GM10266 (cell line): Measurements from ENCODE around the gene CDK11B.
"Not testable (repeated sequence)": the region's sequence is repeated elsewhere in the genome, so short reads cannot be mapped to it uniquely, and the experiment has no call there.

Source experiments
- DNase-seq: peaks from one replicate; pipeline ENCODE4 v3.0.0; 2012; ENCODE audit errors: extremely low spot score
- TF ChIP-seq, protein P1 (sequence below): IDR thresholded peaks from 2 replicates; pipeline ENCODE4 v1.5.1; 2012; ENCODE audit warnings: mild to moderate bottlenecking, low read depth; ENCODE audit not compliant: control insufficient read depth, insufficient read depth; ENCODE audit errors: missing control alignments

The CDK11B gene

DNA sequence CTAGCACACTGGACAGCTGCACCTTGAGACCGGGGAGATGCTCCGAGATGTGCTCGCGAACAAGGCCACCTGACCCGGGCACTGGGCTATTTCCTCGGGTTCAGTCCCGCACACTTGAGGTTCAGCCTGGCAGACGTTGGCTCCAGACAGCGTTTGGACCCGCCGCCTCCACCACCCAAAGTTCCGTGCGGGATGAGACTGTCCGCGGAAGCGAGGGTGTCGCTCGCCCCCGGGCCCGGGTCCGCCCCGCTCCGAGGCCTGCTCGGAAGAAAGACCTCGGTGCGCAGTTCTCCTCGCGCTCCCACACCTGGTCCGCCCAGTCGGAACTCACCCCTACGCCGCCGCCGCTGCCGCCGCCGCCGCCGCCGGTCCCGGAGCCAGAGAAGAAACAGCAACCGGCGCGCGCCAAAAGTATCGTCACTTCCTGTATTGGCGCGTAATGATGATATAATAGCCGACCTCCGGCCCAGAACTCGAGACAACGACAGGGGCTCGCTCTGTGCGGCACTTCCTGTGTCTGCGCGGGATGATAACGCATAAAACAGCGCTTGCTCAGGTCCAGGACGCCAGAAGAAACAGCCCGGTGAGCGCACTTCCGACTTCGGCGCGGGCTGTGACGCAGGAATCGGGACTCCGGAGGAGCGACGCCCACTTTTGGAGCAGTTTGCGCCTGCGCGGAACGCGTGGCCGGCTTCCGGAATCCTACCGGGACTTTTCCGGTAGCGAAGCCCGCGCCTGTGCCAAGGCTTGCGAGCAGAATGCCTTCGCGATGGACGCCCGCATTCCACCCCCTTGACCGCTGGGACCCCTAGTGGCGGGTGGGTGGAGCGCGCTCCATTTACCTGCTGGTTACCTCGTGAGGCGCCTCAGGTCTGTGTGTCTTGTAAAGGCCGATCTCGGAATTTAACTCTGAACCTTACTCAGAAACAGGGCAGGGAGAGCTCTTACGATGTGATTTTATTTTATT, at the start of gene CDK11B:
TSS of gene CDK11B (minus strand) at position 422 of the 967 bp plus-strand sequence. CDS start 1,519 bp downstream, outside the sequence.
- DNase-seq = peak; percentile 94

DNA sequence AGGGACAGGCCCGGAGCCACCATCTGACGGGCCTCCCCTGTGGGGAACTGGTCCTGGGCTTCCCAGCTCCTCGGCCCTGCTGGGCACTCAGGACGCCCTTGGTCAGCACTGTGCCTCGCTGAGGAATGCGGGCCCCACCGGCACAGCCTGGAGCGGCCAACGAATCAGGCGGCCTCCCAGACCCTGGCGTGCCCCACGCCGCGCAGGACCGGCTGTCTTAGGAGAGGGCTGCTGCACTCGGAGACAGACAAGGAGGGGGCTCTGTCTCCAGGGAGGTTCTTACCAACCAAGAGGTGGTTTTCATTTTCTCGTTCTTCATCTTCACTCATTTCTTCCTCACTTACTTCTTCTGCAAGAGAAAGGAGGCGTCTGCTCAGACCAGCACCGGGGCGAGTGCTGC, 49.1 kb upstream of the CDK11B start:
- DNase-seq = not testable (repeated sequence)

DNA sequence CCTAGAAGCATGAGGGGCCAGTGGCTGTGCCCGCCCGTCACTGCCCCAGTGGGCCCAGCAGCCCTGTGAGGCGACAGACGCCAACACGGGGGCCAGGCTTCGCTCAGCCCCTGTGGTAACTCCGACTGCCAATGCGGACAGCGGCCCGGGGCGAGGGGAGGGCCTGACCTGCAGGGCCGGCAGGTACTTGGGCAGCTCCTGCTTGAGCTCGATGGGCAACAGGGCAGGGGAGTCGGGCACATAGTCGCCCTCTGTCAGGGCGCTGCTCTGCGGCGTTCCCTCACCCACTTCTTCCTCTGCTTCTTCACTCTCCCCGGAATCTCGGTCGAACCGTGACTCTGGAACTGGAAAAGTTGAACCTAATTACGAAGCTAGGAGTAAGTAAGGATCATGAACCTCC, 48.4 kb upstream of the CDK11B start:
- DNase-seq = not testable (repeated sequence)

DNA sequence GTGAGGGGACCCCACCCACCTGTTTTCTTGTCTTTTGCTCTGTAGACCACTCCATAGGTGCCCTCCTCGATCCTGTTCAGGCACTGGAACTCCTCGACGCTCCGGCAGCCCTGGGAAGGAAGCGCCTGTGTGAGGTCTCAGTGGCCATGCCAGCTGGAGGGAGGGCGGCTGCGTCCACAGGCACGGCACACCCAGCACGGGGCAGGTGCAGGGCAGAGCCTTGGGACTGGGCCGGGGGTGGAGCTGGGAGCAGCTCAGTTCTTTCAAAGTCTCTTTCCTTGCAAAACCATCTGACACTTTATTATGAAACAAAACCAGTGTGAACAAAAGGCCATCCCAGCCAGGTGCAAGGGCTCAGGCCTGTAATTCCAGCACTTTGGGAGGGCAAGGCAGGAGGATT, 46.8 kb upstream of the CDK11B start:
- DNase-seq = not testable (repeated sequence)

DNA sequence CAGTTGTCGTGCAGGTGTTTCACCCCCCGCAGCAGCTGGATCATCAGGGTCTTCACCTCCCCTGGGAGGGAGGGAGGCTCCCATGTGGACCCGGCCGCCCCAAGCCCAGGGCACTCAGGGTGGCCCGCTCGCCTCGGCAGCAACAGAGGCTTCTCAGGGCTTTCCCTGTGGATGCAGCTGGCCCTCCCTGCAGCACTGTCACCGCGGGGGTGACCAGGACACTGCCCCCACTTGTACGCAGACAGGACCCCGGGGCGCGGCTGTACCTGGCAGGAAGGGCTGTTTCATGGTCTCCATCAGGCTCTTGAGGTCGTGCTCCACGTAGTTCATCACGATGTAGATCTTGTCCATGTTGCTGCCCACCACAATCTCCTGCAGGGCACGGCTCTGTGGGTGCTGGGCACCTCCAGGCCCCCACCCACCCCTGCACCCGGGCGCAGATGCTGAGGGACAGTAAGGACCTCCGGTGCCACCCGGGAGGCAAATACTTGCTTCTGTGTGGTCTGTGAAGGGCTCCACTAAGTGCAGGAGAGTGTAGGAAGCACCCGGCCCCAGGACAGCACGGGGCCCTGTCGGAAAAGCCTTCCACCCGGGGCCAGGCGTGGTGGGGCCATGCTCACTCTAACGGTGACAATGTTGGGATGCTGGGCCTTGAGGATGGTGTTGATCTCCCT, 45.6 kb upstream of the CDK11B start:
- DNase-seq = not testable (repeated sequence)

DNA sequence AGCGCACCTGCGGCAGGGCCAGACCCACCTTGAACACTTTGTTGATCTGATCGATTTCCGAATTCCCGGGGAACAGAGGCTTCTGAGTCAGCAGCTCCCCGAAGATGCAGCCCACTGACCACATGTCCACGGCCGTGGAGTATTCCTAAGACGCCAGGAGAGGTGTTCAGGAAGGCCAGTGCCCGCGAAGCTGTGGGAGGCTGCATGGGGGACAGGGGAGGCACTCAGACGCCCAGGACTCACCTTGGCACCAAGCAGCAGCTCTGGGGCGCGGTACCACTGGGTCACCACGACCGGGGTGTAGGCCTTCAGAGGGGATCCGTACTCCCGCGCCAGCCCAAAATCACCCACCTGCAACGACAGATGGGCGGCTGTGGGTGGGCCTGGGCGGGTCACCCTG, 45.0 kb upstream of the CDK11B start:
- TF ChIP-seq, protein P1, sequence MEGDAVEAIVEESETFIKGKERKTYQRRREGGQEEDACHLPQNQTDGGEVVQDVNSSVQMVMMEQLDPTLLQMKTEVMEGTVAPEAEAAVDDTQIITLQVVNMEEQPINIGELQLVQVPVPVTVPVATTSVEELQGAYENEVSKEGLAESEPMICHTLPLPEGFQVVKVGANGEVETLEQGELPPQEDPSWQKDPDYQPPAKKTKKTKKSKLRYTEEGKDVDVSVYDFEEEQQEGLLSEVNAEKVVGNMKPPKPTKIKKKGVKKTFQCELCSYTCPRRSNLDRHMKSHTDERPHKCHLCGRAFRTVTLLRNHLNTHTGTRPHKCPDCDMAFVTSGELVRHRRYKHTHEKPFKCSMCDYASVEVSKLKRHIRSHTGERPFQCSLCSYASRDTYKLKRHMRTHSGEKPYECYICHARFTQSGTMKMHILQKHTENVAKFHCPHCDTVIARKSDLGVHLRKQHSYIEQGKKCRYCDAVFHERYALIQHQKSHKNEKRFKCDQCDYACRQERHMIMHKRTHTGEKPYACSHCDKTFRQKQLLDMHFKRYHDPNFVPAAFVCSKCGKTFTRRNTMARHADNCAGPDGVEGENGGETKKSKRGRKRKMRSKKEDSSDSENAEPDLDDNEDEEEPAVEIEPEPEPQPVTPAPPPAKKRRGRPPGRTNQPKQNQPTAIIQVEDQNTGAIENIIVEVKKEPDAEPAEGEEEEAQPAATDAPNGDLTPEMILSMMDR = no peak
- no peak for DNase-seq

DNA sequence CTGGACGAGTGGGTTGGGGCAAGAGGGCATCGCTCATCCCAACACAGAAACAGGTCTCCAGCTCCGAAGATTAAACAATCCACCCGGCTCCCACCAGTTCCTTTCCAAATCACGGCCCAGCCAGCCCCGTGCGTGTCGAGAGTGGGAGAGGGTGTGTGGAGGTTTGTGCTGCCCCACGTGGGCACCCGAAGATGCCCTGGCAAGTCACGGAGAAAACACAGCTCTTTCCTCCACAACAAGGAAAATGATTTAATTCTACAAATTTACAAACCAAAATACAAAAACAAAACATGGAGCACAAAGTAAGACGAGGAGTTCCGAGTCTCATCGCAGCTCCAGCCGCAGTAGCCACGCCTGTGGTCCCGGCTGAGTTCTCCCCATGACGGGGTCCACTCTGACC, 43.7 kb upstream of the CDK11B start:
- not testable (repeated sequence) for DNase-seq

DNA sequence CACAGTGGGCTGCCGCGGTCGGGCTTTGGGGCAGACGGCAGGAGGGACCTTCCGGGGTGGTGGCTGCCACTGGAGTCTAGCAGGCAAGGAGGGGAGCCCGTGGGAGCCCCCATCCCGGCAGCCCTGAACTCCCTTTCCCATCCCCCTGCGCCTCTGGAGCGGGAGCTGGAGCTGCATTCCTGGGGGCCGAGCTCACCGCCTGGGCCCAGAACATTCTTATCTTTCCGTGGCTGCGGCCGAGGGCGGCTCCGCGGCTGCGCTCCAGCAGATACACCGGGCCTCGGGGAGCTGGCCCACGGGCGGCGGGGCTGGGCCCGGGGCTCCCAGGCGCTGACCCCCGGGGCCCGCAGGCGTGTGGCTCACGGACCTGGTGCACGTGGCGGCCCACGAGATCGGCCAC, 41.8 kb upstream of the CDK11B start:
- not testable (repeated sequence) for DNase-seq

DNA sequence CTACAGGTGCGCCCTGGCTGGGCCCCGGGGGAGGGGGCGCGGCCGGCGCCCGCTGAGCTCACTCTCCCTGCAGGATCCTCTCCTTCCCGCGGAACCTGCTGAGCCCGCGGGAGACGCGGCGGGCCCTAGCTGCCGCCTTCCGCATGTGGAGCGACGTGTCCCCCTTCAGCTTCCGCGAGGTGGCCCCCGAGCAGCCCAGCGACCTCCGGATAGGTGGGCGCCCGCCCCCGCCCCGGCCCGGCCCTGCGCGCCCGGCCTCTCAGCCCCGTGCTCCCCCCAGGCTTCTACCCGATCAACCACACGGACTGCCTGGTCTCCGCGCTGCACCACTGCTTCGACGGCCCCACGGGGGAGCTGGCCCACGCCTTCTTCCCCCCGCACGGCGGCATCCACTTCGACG, 41.3 kb upstream of the CDK11B start:
- not testable (repeated sequence) for DNase-seq

DNA sequence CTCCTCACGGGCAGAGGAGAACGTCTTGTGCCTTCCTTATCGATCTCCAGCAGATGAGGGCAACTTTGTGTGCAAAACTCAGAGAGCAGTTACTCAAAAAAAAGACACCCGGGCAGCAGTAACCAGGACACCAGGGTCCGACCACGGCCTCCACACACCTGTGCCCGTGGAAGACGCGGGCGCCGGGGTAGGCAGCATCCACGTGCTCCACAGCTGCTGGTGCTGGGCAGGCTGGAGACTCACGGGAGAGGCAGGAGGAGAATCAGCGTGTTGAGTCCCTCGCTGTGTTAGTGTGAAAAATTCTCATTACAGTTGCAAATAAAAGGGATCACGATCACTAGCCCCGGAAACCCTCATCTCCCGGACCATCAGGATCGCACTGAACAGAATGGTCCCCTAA, 40.3 kb upstream of the CDK11B start:
- not testable (repeated sequence) for DNase-seq

DNA sequence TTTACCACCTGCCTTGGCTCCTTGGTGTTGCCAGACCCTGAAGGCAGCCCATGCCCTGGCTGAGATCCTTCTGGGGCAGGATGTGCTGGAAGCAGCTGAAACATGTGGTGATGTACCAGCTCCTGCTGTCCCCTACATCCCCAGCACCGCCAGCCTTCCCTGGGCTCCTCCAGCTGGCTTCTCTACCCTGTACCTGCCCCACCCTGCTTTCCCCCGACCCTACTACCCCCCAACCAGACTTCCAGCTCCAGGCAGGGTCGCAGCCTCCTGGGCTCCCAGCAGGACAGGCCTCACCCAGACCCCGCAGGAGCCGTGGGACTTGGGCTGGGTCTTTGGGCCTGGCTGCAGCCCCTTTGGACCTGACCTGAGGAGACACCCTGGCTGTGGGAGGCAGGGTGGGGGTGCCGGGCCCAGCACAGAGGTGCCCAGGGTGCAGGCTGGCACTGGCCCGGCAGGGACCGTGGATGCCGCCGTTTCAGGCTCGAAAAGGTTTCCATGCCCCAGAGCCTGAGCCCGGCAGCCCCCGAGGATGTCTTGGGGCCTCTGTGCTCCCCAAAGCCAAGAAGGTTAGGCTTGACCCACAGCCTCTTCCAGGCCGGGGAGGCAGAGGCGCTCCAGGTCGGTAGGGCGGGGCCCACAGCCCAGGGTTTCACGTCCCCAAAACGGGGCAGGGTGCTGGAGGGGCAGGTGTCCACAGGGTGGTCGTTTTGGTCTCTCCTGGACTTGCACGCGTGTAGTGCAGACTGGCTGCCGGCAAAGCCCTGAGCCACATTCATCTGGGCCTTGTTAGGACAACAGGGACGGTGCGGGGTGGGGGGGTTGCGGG, 38.8 kb upstream of the CDK11B start:
- not testable (repeated sequence) for DNase-seq

DNA sequence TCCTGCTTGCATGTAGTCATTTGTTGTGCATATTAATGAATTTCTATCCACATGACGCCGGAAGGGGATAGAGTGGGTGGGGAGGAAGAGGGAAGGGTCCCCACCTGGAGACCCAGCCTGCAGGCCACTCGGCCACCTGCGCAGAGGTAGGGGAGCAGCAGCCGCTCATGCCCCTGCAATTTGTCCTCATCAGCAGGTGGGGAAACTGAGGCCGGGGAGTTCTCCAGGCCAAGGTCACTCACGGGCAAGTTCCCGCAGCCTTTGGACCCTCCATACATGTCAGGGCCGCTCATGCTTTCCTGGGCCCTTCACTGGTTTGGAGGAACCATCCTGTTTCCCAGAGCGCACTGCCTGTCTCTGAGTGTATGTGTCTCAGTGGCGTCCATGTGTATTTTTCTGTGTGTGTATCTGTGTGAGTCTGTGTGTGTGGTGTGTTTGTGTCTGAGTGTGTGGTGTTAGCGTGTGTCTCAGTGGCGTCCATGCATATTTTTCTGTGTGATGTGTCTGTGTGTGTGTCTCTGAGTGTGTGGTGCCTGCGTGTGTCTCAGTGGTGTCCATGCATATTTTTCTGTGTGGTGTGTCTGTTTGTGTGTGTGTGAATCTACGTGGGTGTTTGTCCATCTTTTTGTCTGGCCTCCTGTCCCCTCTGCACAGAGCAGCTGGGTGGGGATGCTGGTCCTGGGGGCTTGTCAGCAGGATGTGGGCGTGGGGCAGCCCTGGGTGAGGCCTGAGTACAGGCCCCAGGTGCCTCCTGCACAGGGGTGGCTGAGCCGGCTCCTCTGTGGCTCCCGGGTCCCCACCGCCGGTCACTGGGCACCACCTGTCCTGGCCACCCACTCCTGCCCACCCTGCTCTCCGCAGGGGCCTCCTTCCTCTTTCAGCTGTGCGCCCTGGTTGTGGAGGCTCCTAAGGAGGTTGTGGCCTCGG, 37.9 kb upstream of the CDK11B start:
- not testable (repeated sequence) for DNase-seq

DNA sequence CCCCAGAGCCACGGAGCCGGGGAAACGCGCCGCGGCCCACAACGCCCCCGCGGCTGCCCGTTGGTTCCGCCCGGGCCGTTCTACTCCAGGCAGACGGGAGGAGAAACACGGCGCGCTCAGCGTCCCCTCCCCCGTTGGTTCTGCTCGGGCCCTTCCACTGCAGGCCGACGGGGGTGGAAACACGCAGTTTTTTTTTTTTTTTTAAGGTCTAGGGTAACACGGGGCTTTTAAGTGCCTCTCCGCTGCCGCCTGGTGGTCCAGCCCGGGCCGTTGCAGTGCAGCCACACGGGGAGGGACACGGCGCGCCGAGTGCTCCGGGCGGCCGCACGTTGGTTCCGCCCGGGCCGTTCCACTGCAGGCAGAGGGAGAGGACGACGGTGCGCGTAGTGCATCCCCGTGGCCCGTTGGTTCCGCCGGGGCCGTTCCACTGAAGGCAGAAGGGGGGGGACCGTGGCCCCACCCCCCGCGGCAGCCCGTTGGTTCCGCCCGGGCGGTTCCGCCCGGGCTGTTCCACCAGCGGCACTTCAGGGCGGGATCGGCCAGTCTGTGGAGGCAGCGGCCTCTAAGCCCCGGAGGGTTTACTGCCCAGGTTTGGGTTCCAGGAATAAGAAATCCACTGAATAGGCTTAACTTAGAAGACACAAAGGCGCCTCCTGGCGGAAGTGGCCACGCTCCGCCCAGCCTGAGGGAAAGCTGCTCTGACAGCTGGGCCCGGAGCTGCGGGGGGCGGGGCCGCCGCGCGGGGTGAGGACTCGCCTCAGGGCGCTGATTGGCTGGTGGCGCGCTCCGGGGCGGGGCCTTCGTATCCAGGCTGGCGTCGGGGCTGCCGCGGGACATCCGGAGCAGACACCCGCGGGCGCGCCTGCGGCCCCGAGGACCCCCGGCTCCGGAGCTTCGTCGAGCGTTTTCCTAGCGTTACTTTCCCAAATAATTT, 34.2 kb upstream of the CDK11B start, which contains the start of gene SLC35E2B:
TSS of gene SLC35E2B (minus strand) at position 82 of the 934 bp plus-strand sequence. CDS start 16,096 bp downstream, outside the sequence.
- DNase-seq = peak; percentile 58

DNA sequence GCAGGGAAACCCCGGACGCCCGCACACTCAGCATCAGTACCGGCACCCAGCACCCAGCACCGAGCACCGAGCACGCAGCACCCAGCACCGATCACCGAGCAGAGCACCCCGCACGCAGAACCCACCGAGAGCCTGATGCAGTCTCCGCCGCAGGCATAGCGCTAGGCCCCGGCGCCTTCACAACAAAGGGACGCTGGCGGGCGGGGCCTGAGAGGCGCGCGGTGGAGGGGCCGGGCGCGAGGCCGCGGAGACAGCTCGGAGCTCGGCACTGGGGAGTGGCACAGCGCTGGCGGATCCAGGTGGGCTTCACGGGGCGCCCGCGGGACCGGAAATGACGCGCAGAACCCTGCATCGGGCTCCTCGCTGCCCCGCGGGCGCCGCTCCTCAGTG, 33.5 kb upstream of the CDK11B start:
- not testable (repeated sequence) for DNase-seq

DNA sequence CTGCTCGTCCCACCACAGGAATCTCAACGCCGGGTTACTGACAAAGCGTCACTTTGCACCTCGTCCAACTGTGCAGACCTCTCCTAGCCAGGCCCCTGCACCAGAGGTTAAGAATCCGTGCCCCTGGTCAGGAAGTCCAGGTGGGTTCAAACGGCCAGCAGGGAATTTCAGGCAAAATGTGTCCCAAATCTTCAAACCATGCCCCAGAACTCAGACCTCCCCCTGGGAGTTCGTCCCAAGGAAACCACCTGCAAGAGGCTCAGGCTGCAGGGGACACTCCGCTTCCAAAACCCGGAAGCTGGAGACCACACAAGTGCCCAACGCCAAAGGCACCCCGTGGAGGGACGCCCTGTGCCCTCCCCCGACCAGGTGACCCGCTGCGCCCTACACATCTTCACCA, 32.6 kb upstream of the CDK11B start:
- not testable (repeated sequence) for DNase-seq

DNA sequence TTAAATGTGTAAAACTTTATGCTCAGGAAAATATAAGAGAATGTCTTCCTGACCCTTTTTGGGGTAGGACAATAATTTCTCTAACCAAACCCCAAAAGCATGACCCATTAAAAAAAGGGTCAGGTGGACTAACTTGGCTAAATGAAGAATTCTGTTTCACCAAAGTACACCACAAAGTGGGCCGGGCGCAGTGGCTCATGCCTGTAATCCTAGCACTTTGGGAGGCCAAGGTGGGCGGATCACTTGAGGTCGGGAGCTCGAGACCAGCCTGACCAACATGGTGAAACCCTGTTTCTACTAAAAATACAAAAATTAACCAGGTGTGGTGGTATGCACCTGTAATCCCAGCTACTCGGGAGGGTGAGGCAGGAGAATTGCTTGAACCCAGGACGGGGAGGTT, 30.7 kb upstream of the CDK11B start:
- not testable (repeated sequence) for DNase-seq
